Esophagus squamous epithelium (tissue), 4 donors: Measurements from ENCODE around the gene RASAL2.

Source experiments
- POLR2A ChIP-seq, 4 donors: fragments of 450-650 bp; IDR thresholded peaks; one replicate each; pipeline ENCODE4 v1.6.1; 2017; ENCODE audit warnings: antibody characterized with exemption in 4 of 4, mild to moderate bottlenecking in 4 of 4, moderate library complexity in 3 of 4
- TF ChIP-seq, protein P1 (sequence below), 6 experiments: fragments of 450-650 bp in 4 of 6; fragments of 200-600 bp in 2 of 6; sonication (generic) in 2 of 6; IDR thresholded peaks; one replicate each; pipeline ENCODE4 v1.5.1; 2016 to 2019; ENCODE audit warnings: antibody characterized with exemption in 6 of 6, mild to moderate bottlenecking in 4 of 6, moderate library complexity in 4 of 6

DNA sequence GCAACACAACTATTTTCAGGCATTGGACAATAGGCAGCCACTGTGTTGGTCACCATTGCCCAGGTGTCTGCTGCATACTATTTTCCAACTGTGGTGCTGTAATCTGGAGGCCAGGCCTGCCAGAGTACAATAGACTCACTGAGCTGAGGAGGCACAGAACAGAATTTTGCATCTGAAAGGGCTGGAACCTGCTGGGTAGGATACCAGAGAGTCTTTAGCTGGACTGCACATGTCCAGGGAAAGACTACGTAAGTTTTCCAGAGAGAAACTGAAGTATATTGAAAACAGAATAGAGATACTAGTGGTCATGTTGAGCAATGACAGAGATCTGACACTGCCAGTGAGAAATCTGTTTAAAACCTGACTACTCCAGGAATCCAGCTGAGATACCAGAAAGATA, 200.8 kb downstream of the RASAL2 start:
- TF ChIP-seq, protein P1, sequence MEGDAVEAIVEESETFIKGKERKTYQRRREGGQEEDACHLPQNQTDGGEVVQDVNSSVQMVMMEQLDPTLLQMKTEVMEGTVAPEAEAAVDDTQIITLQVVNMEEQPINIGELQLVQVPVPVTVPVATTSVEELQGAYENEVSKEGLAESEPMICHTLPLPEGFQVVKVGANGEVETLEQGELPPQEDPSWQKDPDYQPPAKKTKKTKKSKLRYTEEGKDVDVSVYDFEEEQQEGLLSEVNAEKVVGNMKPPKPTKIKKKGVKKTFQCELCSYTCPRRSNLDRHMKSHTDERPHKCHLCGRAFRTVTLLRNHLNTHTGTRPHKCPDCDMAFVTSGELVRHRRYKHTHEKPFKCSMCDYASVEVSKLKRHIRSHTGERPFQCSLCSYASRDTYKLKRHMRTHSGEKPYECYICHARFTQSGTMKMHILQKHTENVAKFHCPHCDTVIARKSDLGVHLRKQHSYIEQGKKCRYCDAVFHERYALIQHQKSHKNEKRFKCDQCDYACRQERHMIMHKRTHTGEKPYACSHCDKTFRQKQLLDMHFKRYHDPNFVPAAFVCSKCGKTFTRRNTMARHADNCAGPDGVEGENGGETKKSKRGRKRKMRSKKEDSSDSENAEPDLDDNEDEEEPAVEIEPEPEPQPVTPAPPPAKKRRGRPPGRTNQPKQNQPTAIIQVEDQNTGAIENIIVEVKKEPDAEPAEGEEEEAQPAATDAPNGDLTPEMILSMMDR (IDR thresholded peaks at IDR 0.05), result peak in 1 of 6 experiments; percentile 22
- TF ChIP-seq POLR2A (IDR thresholded peaks at IDR 0.05), result no peak
